Stimulated activated CD8-positive, alpha-beta memory T cell treated with anti-CD3 and anti-CD28 coated beads, Interleukin-12 subunit alpha, Interleukin-12 subunit beta, amount 100 ng/mL, for 24 hours (primary cell): Measurements from ENCODE around the gene CABP7.

Experiments
- DNase-seq: peaks from one replicate; pipeline ENCODE4 v3.0.0-alpha.2; 2020; ENCODE audit errors: extremely low read depth

Gene CABP7

GRCh38 chr22:29722587-29722986 lies 2.8 kb downstream of the CABP7 start:
- no peak for DNase-seq

GRCh38 chr22:29723766-29724165 lies 4.0 kb downstream of the CABP7 start:
- no peak for DNase-seq

GRCh38 chr22:29724843-29725242 lies 5.0 kb downstream of the CABP7 start:
- no peak for DNase-seq

GRCh38 chr22:29726106-29726505 lies 6.3 kb downstream of the CABP7 start:
- no peak for DNase-seq

GRCh38 chr22:29726512-29727130 lies 6.8 kb downstream of the CABP7 start:
- no peak for DNase-seq

GRCh38 chr22:29727131-29727523 lies 7.3 kb downstream of the CABP7 start:
- no peak for DNase-seq

GRCh38 chr22:29729161-29729560 lies 9.4 kb downstream of the CABP7 start:
- DNase-seq: no peak

- DNase-seq: no peak
These were observed 11.5 kb downstream of the CABP7 start for GRCh38 chr22:29731058-29731850.

GRCh38 chr22:29732883-29733282 lies 13.1 kb downstream of the CABP7 start:
- DNase-seq: no peak

GRCh38 chr22:29733362-29734201 lies 13.8 kb downstream of the CABP7 start:
- DNase-seq: no peak

- DNase-seq: no peak
These were observed 14.6 kb downstream of the CABP7 start for GRCh38 chr22:29734406-29734805.

GRCh38 chr22:29734838-29735237 lies 15.0 kb downstream of the CABP7 start:
- no peak for DNase-seq

- DNase-seq: no peak
These were observed 15.6 kb downstream of the CABP7 start for GRCh38 chr22:29735416-29735815.

GRCh38 chr22:29737251-29738117 lies 17.7 kb downstream of the CABP7 start:
- no peak for DNase-seq

GRCh38 chr22:29738118-29738815 lies 18.5 kb downstream of the CABP7 start:
- no peak for DNase-seq

- DNase-seq: no peak
These were observed 19.6 kb downstream of the CABP7 start for GRCh38 chr22:29739346-29739875.

GRCh38 chr22:29740216-29740615 lies 20.4 kb downstream of the CABP7 start:
- DNase-seq: no peak

- no peak for DNase-seq
These were observed 22.1 kb downstream of the CABP7 start for GRCh38 chr22:29741926-29742325.

- no peak for DNase-seq
These were observed 22.5 kb downstream of the CABP7 start for GRCh38 chr22:29742326-29742725.

GRCh38 chr22:29744902-29745301 lies 25.1 kb downstream of the CABP7 start:
- no peak for DNase-seq

- DNase-seq: no peak
These were observed 28.0 kb downstream of the CABP7 start for GRCh38 chr22:29747832-29748231.
